ENCODE results near the gene CRYL1. TPM values are rescaled to one million over a fixed set of nuclear protein-coding genes. Genes with fewer than 3 reads are reported as not detected.

Gene CRYL1
- total RNA-seq, 1 experiment from 2014 or later: 26.5 TPM

- Histone ChIP-seq H3K9me3 (ENCODE audit: control insufficient read depth in 1 of 2, insufficient read depth in 1 of 2, low read depth in 1 of 2, low read length in 2 of 2) (0 out of 4 replicates have a peak, but pooled peaks cover 4 to 8% of the 10 kb centered on the region in 2 experiments), H3K79me2 (ENCODE audit: insufficient read depth, low read length) (no peaks in the 10 kb centered on the region), H4K20me1 (ENCODE audit: insufficient read depth) (no peaks in the 10 kb centered on the region), H3K9me2 (ENCODE audit: insufficient read depth) (no peaks in the 10 kb centered on the region), H3K4me3 (replicated peaks in 1 of 2; ENCODE audit: low read depth in 1 of 2, low read length in 2 of 2) (no peak overlapping the region), H3K36me3 (ENCODE audit: control insufficient read depth in 1 of 2, insufficient read depth in 2 of 2, low read length in 2 of 2) (no peaks in the 10 kb centered on the region), H3K27ac (ENCODE audit: low read depth, low read length) (no peak overlapping the region), H3K4me1 (ENCODE audit: control insufficient read depth in 1 of 2, insufficient read depth in 2 of 2, low read length in 2 of 2) (no peaks in the 10 kb centered on the region), H3K9ac (ENCODE audit: low read length) (no peak overlapping the region), H3K27me3 (ENCODE audit: insufficient read depth, low read length) (no peaks in the 10 kb centered on the region), H3K4me2 (ENCODE audit: low read length) (no peak overlapping the region), H2AFZ (ENCODE audit: low read depth, low read length, poor library complexity, severe bottlenecking) (no peak overlapping the region)
- intact Hi-C loops (cut with micrococcal nuclease): no loop called here
- ChIA-PET RAD21 (ENCODE audit: low non-redundant PET in 1 of 2, low total read pairs in 2 of 2, uncharacterized antibody in 2 of 2, unreplicated experiment in 2 of 2) (no interaction called here), CTCF (interaction anchor here (0.6 kb wide), 1 partner anchor 95 kb away, joined by 3 read pairs; no protein-coding TSS in a partner anchor), POLR2A (no interaction called here)
- BruUV-seq (replicated peaks): no TSS peak
- no peak for TF ChIP-seq CBX3 (IDR thresholded peaks at IDR 0.05; ENCODE audit: low read depth)
- no peak for TF ChIP-seq SRF (IDR thresholded peaks at IDR 0.05; ENCODE audit: low read depth)
- no peak for TF ChIP-seq EGR1 (IDR thresholded peaks at IDR 0.05; ENCODE audit: low read depth)
- TF ChIP-seq REST (IDR thresholded peaks at IDR 0.05; ENCODE audit: low read depth): no peak
- TF ChIP-seq EZH2 (IDR thresholded peaks at IDR 0.05): no peak
- no peak for TF ChIP-seq ZFX (IDR thresholded peaks at IDR 0.05)
- no peak for TF ChIP-seq POLR2AphosphoS5 (IDR thresholded peaks at IDR 0.05; ENCODE audit: low read depth, low read length)
- TF ChIP-seq POLR2A (IDR thresholded peaks at IDR 0.05; ENCODE audit: borderline replicate concordance, extremely low read depth, insufficient read depth, insufficient read length): no peak
- TF ChIP-seq RAD21 (IDR thresholded peaks at IDR 0.05; ENCODE audit: low read depth): no peak
- no peak for TF ChIP-seq CEBPB (IDR thresholded peaks at IDR 0.05; ENCODE audit: low read depth)
- DNase-seq (ENCODE audit: low read depth, low spot score): no peak
- ATAC-seq: no peak
Observed at GRCh38 chr13:20448470-20448869, 77.2 kb downstream of the CRYL1 start.

All from HCT116 (cell line).